ENCODE results near the gene PTPRT. TPM values are rescaled to one million over a fixed set of nuclear protein-coding genes. Genes with fewer than 3 reads are reported as not detected.

PTPRT gene
- total and polyA plus RNA-seq, 2 of the 4 experiments (the other 2 are of a cell fraction): not detected

GRCh38 chr20:42700372-42700771 lies 489.3 kb downstream of the PTPRT start:
- Histone ChIP-seq H4K91ac (ENCODE audit: insufficient read depth, low read depth, low read length) (no peak overlapping the region), H4K8ac (ENCODE audit: low read depth in 2 of 2, low read length in 2 of 2) (no peak overlapping the region), H3K9me1 (ENCODE audit: insufficient read depth, low read length) (no peaks in the 10 kb centered on the region), H2BK15ac (ENCODE audit: low read depth, low read length) (no peak overlapping the region), H2BK120ac (ENCODE audit: low read depth, low read length) (no peak overlapping the region), H4K5ac (ENCODE audit: low read depth, low read length) (no peak overlapping the region), H2AK5ac (ENCODE audit: low read depth, low read length) (no peak overlapping the region), H3K18ac (ENCODE audit: low read depth, low read length) (no peak overlapping the region), H2BK5ac (ENCODE audit: low read depth, low read length, poor library complexity, severe bottlenecking) (no peak overlapping the region), H3K9ac (ENCODE audit: low read depth, low read length) (no peak overlapping the region), H4K20me1 (ENCODE audit: insufficient read depth, low read length) (no peaks in the 10 kb centered on the region), H3K36me3 (ENCODE audit: control insufficient read depth, insufficient read depth, low read length) (no peaks in the 10 kb centered on the region), H2AK9ac (replicated peaks; ENCODE audit: low read depth, low read length, poor library complexity) (no peak overlapping the region), H3K9me3 (ENCODE audit: control insufficient read depth, insufficient read depth, low read length) (peaks cover 13% of the 10 kb centered on the region), H3K27ac (ENCODE audit: insufficient read depth, low read length) (no peak overlapping the region), H3K79me1 (ENCODE audit: low read depth in 1 of 2, low read length in 2 of 2) (no peaks in the 10 kb centered on the region), H3K4me3 (ENCODE audit: insufficient read depth, low read depth, low read length) (no peak overlapping the region), H3K4me1 (ENCODE audit: control insufficient read depth, insufficient read depth, low read length) (no peaks in the 10 kb centered on the region), H3K23ac (ENCODE audit: low read depth, low read length) (no peak overlapping the region), H3K4me2 (ENCODE audit: low read depth, low read length) (no peak overlapping the region), H3K27me3 (ENCODE audit: control insufficient read depth, insufficient read depth, low read length) (no peaks in the 10 kb centered on the region), H3K14ac (replicated peaks; ENCODE audit: low read depth, low read length) (no peak overlapping the region), H2BK20ac (ENCODE audit: low read depth, low read length) (no peak overlapping the region), H3K4ac (ENCODE audit: low read depth, low read length) (no peak overlapping the region), H2AFZ (replicated peaks; ENCODE audit: low read length, poor library complexity) (no peak overlapping the region), H3K56ac (ENCODE audit: extremely low read depth, insufficient read depth, low read length) (no peak overlapping the region)
- ChIA-PET POLR2A (ENCODE audit: unreplicated experiment) (no interaction called here), CTCF (no interaction called here)
- ATAC-seq (ENCODE audit: low read depth): no peak
- dilution Hi-C loops (cut with HindIII; ENCODE audit: low sequenced_read_pairs, unreplicated experiment) (no loop called here), in situ Hi-C loops (cut with MboI; ENCODE audit: low sequenced_read_pairs) (no loop called here), intact Hi-C loops (cut with micrococcal nuclease) (no loop called here)
- no TSS peak for BruUV-seq (replicated peaks)
- TF ChIP-seq NFE2L2 (IDR thresholded peaks at IDR 0.05; ENCODE audit: low read depth, low read length) (no peak), USF2 (IDR thresholded peaks at IDR 0.05; ENCODE audit: low read depth, low read length) (no peak), RAD21 (IDR thresholded peaks at IDR 0.05; ENCODE audit: low read length) (no peak), CTCF (conservative IDR thresholded peaks at IDR 0.05; ENCODE audit: low read depth, low read length) (no peak), RFX5 (IDR thresholded peaks at IDR 0.05; ENCODE audit: low read depth, low read length) (no peak), CEBPB (IDR thresholded peaks at IDR 0.05; ENCODE audit: low read depth, low read length) (no peak), ELK1 (IDR thresholded peaks at IDR 0.05; ENCODE audit: borderline replicate concordance, low read depth, low read length) (no peak), FOS (IDR thresholded peaks at IDR 0.05; ENCODE audit: low read depth, low read length) (no peak), MAFK (IDR thresholded peaks at IDR 0.05; ENCODE audit: low read depth, low read length) (no peak)
- WGBS, 2 experiments (ENCODE audit: extremely low coverage in 2 of 2, insufficient read length in 1 of 2): no CpG with 5 or more reads among the region's 8 CpGs
- DNase-seq: no peak

Data from IMR-90 (cell line).